ENCODE data around the gene ERC2.

DNA sequence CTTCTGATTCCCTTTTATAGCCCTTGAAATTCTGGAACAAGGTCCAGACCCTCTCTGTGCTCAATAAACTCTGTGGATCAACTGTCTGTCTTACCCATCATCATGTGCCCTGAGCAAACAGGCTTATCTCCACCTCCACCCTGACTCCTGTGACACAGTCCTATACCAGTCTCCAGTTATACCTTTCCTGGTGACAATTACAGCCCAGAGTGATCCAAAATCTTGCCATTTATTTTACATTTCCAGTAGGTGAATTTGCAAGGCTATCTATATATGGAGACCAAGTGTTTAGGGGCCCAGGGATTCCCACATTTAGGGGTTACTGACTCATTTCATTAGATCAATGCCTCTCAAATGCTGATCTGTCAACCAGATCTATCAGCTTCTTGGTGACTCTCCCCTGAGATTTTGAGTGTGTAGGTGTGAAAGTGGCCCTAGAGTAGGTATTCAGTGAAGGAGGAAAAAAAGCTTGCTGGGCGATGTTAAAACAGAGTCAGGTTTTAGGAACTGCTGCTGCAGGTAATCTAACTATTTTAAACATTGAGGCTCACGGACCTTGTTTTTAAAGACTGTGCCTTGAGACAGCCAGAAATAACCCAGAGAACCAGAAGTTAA is 751.5 kb downstream of the ERC2 start:
- TF ChIP-seq, protein P1, sequence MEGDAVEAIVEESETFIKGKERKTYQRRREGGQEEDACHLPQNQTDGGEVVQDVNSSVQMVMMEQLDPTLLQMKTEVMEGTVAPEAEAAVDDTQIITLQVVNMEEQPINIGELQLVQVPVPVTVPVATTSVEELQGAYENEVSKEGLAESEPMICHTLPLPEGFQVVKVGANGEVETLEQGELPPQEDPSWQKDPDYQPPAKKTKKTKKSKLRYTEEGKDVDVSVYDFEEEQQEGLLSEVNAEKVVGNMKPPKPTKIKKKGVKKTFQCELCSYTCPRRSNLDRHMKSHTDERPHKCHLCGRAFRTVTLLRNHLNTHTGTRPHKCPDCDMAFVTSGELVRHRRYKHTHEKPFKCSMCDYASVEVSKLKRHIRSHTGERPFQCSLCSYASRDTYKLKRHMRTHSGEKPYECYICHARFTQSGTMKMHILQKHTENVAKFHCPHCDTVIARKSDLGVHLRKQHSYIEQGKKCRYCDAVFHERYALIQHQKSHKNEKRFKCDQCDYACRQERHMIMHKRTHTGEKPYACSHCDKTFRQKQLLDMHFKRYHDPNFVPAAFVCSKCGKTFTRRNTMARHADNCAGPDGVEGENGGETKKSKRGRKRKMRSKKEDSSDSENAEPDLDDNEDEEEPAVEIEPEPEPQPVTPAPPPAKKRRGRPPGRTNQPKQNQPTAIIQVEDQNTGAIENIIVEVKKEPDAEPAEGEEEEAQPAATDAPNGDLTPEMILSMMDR (conservative IDR thresholded peaks at IDR 0.05; ENCODE audit: low read depth, low read length): no peak
- TF ChIP-seq EZH2 (IDR thresholded peaks at IDR 0.05; ENCODE audit: borderline replicate concordance, low read depth, low read length, poor library complexity, severe bottlenecking): no peak

Data from A673 (cell line).